Fibroblast of the conjunctiva (primary cell): Measurements from ENCODE around the gene BLMH.
A peak's percentile ranks its signal among the peaks of the same experiment; 100 is the strongest.

Experiments used
- DNase-seq: peaks from one replicate; pipeline ENCODE4 v3.0.0-alpha.2; 2010; ENCODE audit warnings: low read depth

The BLMH gene

GRCh38 chr17:30308406-30308805 is 16.7 kb upstream of the BLMH start:
- no peak for DNase-seq

GRCh38 chr17:30304778-30305177 is 13.0 kb upstream of the BLMH start:
- no peak for DNase-seq

GRCh38 chr17:30302241-30302640 is 10.5 kb upstream of the BLMH start:
- no peak for DNase-seq

- DNase-seq, result no peak
These were observed 9.1 kb upstream of the BLMH start for GRCh38 chr17:30300818-30301217.

- DNase-seq, result no peak
These were observed 7.3 kb upstream of the BLMH start for GRCh38 chr17:30299000-30299399.

GRCh38 chr17:30297715-30298114 is 6.0 kb upstream of the BLMH start:
- no peak for DNase-seq

- DNase-seq, result no peak
These were observed 4.8 kb upstream of the BLMH start for GRCh38 chr17:30296499-30297080.

- DNase-seq, result peak; percentile 41
These were observed 628 bp upstream of the BLMH start for GRCh38 chr17:30292286-30292858.

- no peak for DNase-seq
These were observed 825 bp downstream of the BLMH start for GRCh38 chr17:30290696-30291542.

GRCh38 chr17:30290077-30290476 is 1.7 kb downstream of the BLMH start:
- no peak for DNase-seq

- no peak for DNase-seq
These were observed 12.6 kb downstream of the BLMH start for GRCh38 chr17:30279156-30279555.

- DNase-seq, result peak; percentile 29
These were observed 13.7 kb downstream of the BLMH start for GRCh38 chr17:30278032-30278431.

GRCh38 chr17:30275911-30276310 is 15.8 kb downstream of the BLMH start:
- DNase-seq, result no peak

GRCh38 chr17:30274887-30275286 is 16.9 kb downstream of the BLMH start:
- no peak for DNase-seq

- DNase-seq, result peak; percentile 32
These were observed 18.4 kb downstream of the BLMH start for GRCh38 chr17:30273373-30273772.

- no peak for DNase-seq
These were observed 20.6 kb downstream of the BLMH start for GRCh38 chr17:30271102-30271501.

GRCh38 chr17:30267625-30268024 is 24.1 kb downstream of the BLMH start:
- no peak for DNase-seq

- no peak for DNase-seq
These were observed 28.0 kb downstream of the BLMH start for GRCh38 chr17:30263552-30264333.

GRCh38 chr17:30256756-30257506 is 34.8 kb downstream of the BLMH start:
- no peak for DNase-seq

- DNase-seq, result no peak
These were observed 37.6 kb downstream of the BLMH start for GRCh38 chr17:30254150-30254549.

- DNase-seq, result no peak
These were observed 38.4 kb downstream of the BLMH start for GRCh38 chr17:30253312-30253711.

- peak; percentile 43 for DNase-seq
These were observed 39.8 kb downstream of the BLMH start for GRCh38 chr17:30251931-30252330.
